ENCODE data around the gene XYLT1. TPM values are rescaled to one million over a fixed set of nuclear protein-coding genes. Genes with fewer than 3 reads are reported as not detected.

The XYLT1 gene
- total and polyA plus RNA-seq, 2 of the 13 experiments (the other 11 are each of a cell fraction or from before 2014, with no cell fraction given), result not detected

- TF ChIP-seq CBX2 (IDR thresholded peaks at IDR 0.05; ENCODE audit: low read depth, low read length), result no peak
- no peak for TF ChIP-seq CBX2 (CRISPR knock-in tag; IDR thresholded peaks at IDR 0.05; ENCODE audit: low read depth)
- no peak for TF ChIP-seq SAFB2 (CRISPR knock-in tag; IDR thresholded peaks at IDR 0.05; ENCODE audit: borderline replicate concordance, low read depth)
Observed at GRCh38 chr16:17424771-17425170, 46.0 kb downstream of the XYLT1 start (continued).

GRCh38 chr16:17423221-17423620, 47.5 kb downstream of the XYLT1 start:
- DNase-seq (ENCODE audit: low spot score) (no peak), FAIRE-seq (no peak), ATAC-seq (no peak)
- in situ Hi-C loops (cut with HindIII; ENCODE audit: extremely low pct_ligation_motif_present, low pct_unique_long_range_greater_than_20kb) (no loop called here), intact Hi-C loops (cut with micrococcal nuclease; ENCODE audit: unreplicated experiment) (no loop called here)
- Histone ChIP-seq H2AFZ (ENCODE audit: low read length) (no peak overlapping the region), H3K9ac (ENCODE audit: insufficient read depth, low read depth, low read length) (no peak overlapping the region), H4K20me1 (ENCODE audit: insufficient read depth, low read length) (no peaks in the 10 kb centered on the region), H3K27me3 (ENCODE audit: control insufficient read depth in 1 of 2, insufficient read depth in 2 of 2, low read length in 2 of 2) (peaks cover 0 to 1% of the 10 kb centered on the region in 2 experiments; a peak in 1 of 5 replicates), H3K9me3 (ENCODE audit: low read length) (no peaks in the 10 kb centered on the region), H3K27ac (ENCODE audit: extremely low read length, insufficient read depth, low read length) (no peak overlapping the region), H3K4me1 (ENCODE audit: insufficient read depth, low read length) (no peaks in the 10 kb centered on the region), H3K4me2 (ENCODE audit: low read depth, low read length) (no peak overlapping the region), H3K36me3 (replicated peaks in 1 of 2; ENCODE audit: control insufficient read depth in 1 of 2, insufficient read depth in 2 of 2, low read length in 2 of 2) (no peaks in the 10 kb centered on the region), H3K79me2 (ENCODE audit: insufficient read depth, low read length) (no peaks in the 10 kb centered on the region), H3K4me3 (replicated peaks in 1 of 3; ENCODE audit: insufficient read depth in 1 of 3, low read depth in 2 of 3, low read length in 3 of 3) (no peak overlapping the region)
- POLR2A ChIA-PET, result no interaction called here
- CTCF ChIA-PET (ENCODE audit: low intra/inter-chr PET ratio, low total read pairs), result no interaction called here
- no peak for TF ChIP-seq ZNF709 (CRISPR knock-in tag; IDR thresholded peaks at IDR 0.05)
- TF ChIP-seq ZNF331 (CRISPR knock-in tag; IDR thresholded peaks at IDR 0.05), result no peak
- TF ChIP-seq ZNF562 (CRISPR knock-in tag; IDR thresholded peaks at IDR 0.05; ENCODE audit: borderline replicate concordance), result no peak
- TF ChIP-seq ZFP36L1 (CRISPR knock-in tag; IDR thresholded peaks at IDR 0.05), result no peak
- TF ChIP-seq ZNF781 (CRISPR knock-in tag; IDR thresholded peaks at IDR 0.05; ENCODE audit: borderline replicate concordance, not compliant biosample characterization), result no peak
- no peak for TF ChIP-seq MLXIP (CRISPR knock-in tag; IDR thresholded peaks at IDR 0.05; ENCODE audit: borderline replicate concordance)
- no peak for TF ChIP-seq ZNF746 (CRISPR knock-in tag; IDR thresholded peaks at IDR 0.05)
- TF ChIP-seq NFRKB (IDR thresholded peaks at IDR 0.05), result no peak
- TF ChIP-seq TARDBP (CRISPR knock-in tag; IDR thresholded peaks at IDR 0.05), result no peak
- TF ChIP-seq ZNF839 (CRISPR knock-in tag; IDR thresholded peaks at IDR 0.05; ENCODE audit: borderline replicate concordance), result no peak
- no peak for TF ChIP-seq ELF1 (CRISPR knock-in tag; IDR thresholded peaks at IDR 0.05)
- no peak for TF ChIP-seq ZNF558 (CRISPR knock-in tag; IDR thresholded peaks at IDR 0.05; ENCODE audit: borderline replicate concordance)
- no peak for TF ChIP-seq ZNF639 (CRISPR knock-in tag; conservative IDR thresholded peaks at IDR 0.05)
- no peak for TF ChIP-seq ZBTB7A (CRISPR knock-in tag; IDR thresholded peaks at IDR 0.05)
- no peak for TF ChIP-seq ZFYVE20 (CRISPR knock-in tag; IDR thresholded peaks at IDR 0.05; ENCODE audit: borderline replicate concordance, low read depth)
- TF ChIP-seq ZNF460 (CRISPR knock-in tag; IDR thresholded peaks at IDR 0.05; ENCODE audit: borderline replicate concordance), result no peak
- TF ChIP-seq SIN3B (IDR thresholded peaks at IDR 0.05; ENCODE audit: low read length), result no peak
- BruUV-seq (replicated peaks), result no TSS peak
- WGBS (ENCODE audit: low lambda C conversion rate), result 30% methylated on average over 6 of the region's 6 CpGs

All from HepG2 (cell line).